HG03439 (cell line): ENCODE measurements around the gene FAM200C.
"Not testable (repeated sequence)": the region's sequence is repeated elsewhere in the genome, so short reads cannot be mapped to it uniquely, and the experiment has no call there.

Source experiments
- ATAC-seq: cut with Tn5 transposase; IDR thresholded peaks from one replicate; pipeline ENCODE4 v1.9.1; 2021; ENCODE audit warnings: mild to moderate bottlenecking, moderate library complexity; ENCODE audit not compliant: unreplicated experiment

The FAM200C gene

DNA sequence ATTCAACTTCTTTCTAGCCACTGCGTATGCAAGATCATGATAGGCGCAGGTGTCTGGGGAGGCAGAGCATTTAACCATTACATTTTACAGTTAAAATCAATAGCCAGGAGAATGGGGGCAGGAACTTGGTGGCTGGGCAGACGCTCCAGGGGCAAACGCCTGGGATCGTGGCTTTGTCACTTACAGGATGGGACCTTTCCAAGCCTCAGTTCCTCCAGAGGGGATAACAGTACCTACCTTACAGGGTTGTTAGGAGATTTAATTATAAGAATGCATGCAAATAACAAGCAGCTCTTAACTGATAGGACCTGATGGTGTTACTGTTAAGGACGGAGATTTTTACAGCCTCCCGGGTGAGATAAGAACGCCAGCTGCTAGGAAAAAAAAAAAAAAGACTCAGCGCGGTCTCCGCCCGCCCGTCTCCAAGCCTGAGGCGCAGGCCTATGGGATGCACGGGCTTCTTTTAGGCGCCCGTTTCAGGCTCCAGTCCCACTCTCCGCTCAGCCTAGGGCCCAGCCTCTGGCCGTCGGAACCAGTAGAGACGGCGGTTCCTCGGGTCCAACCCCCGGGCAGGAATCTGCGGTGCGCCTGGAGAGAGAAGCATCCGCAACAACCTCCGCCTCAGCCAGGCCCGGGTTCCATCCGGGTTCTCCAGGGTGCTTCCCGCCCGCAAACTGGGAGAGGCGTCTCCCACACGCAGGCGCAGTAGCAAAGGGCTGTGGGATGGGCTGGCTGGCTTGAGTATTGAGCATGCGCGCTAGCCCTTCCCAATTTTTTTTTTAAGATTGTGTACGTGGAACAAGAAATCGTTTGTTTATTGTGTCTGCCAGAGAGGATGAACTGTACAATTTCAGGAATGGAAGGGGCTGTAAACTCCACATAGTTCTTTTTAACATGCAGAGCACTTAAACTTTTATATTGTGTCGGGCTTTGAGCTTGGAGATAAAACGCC is at the start of gene FAM200C:
Gene FAM200C, minus strand, starts transcription at position 653 of the 952 bp plus-strand sequence. CDS start 4,564 bp downstream, outside the sequence.
- ATAC-seq: peak; percentile 89

DNA sequence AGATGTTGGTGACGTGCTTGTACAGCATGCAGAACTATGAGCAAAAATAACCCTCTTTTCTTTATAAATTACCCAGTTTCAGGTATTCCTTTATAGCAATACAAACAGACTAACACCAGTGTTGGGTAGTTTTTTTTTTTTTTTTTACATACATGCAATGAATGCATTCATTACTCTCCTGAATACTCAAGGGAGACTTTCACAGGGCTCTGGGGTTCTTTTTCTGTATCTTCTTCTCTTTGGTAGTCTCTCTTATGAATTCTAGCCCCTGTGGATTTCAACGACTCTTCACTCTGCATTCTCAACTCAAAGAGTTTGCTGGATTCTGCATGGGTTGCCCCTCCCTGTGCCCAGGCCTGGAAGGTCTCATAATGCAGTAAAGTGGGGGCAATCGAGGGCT is 49.6 kb upstream of the FAM200C start:
- ATAC-seq: no peak

DNA sequence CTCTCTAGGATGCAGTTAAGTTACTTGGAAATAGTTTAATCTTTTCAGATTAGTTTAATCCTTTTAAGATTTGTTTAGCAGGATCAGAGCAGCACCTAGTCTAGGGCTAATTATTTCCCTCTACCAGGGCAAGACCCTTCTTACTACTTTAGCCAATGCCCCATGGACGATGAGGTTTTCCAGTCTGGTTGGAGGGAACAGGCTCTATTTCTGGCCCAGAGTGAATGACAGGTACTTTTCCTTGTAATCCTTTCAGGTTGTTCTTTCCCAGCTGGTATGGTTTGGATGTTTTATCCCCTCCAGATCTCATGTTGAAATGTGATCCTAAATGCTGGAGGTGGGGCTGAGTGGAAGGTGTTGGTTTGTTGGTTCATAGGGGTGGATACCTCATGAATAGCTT is 49.0 kb upstream of the FAM200C start:
- no peak for ATAC-seq

DNA sequence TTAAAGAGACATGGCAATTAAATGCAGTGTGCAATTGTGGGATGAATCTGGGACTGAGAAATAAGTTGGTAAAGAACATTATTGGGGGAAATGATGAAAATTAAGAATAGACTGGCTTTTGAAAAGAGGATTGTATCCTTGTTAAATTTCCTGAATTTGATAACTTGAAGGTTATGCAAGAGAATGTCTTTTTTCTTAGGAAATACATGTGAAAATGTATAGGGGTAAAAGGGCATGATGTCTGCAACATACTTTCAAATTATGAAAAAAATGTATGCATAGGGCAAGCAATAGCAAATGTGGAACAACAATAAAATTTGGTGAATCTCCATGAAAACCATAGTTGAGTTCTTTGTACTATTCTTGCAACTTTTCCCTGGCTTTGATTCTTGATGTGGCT is 45.9 kb upstream of the FAM200C start:
- ATAC-seq: no peak

DNA sequence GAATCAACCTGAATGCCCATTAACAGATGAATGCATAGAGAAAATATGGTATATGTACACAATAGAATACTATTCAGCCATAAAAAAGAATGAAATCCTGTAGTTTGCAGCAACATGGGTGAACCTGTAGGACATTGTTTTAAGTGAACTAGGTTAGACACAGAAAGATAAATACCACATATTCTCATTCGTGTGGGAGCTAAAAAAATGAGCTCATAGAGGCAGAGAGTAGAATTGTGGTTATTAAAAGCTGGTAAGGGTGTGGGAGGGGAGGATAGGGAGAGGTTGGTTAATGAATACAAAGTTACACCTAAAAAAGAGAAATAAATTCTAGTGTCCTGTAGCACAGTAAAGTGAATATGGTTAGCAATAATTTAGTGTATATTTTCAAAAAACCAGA is 45.3 kb upstream of the FAM200C start:
- ATAC-seq: no peak

DNA sequence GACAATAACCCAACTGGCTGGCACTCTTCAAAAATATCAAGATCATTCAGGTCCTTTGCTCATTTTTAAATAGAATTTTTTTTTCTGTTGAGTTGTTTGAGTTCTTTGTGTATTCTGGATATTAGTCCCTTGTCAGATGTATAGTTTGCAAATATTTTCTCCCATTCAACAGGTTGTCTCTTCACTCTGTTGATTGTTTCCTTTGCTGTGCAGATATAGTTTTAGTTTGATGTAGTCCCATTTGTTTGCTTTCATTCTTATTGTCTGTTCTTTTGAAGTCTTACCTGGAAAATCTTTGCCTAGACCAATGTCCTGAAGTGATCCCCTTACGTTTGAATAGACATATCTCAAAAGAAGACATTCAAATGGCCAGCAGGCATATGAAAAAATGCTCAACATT is 44.6 kb upstream of the FAM200C start:
- no peak for ATAC-seq

- ATAC-seq: no peak
Measured at GRCh38 chr5:160442824-160443431, 43.1 kb upstream of the FAM200C start.

DNA sequence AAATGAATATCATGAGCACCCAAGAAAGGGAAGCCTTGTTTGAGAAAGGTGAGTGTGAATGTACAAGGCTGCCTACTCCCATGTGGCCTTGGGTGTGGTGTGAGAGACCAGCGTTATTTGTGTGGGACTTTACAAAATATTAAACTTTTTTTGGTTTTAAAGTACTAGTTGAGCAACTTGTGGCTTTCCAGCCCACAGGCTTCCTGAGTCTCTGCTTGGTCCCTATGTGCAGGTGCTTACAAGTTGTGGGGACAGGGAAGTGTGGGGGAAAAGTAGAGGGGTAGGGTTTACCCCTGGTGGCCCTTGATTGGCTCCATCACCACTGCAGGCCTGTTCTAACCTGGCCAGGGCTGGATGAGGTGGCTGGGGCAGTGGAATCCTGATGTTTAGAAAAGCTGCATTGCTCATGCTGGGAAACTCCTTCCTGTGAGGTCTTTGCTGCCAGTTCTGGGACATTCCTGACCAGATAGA is 41.5 kb upstream of the FAM200C start:
- ATAC-seq: no peak

DNA sequence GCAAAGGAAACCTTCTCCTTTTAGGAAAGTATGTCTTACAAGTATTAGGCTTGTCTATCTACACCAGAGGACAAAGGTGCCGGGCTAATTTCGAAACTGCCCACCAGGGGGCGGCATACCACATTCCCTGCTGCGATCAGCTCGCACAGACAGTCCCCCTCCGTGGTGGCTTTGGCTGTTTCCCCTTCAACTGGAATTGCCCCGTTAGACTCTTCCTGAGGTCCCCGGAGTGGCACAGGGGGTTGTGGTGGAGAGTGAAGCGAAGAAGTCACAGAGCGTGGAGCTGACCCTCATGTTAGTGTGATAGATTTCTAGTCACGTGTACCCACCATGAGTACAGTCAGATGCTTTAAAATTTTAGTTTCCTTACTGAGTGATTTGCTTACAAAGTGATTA is 39.3 kb upstream of the FAM200C start:
- peak; percentile 71 for ATAC-seq

- peak; percentile 43 for ATAC-seq
Measured at GRCh38 chr5:160438316-160439204, 38.7 kb upstream of the FAM200C start.

GRCh38 chr5:160437271-160437670 is 37.4 kb upstream of the FAM200C start:
- ATAC-seq: no peak

DNA sequence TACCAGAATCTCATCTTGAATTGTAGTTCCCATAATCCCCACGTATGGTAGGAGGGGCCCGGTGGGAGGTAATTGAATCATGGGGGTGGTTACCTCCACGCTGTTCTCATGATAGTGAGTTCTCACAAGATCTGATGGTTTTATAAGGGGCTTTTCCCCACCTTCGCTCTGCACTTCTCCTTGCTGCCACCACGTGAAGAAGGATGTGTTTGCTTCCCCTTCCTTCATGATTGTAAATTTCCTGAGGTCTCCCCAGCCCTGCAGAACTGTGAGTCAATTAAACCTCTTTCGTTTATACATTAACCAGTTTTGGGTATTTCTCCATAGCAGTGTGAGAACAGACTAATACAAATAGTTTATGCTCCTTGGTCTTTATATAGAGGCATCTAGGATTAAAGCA is 36.8 kb upstream of the FAM200C start:
- ATAC-seq: not testable (repeated sequence)

- ATAC-seq: no peak
Measured at GRCh38 chr5:160436017-160436416, 36.2 kb upstream of the FAM200C start.

DNA sequence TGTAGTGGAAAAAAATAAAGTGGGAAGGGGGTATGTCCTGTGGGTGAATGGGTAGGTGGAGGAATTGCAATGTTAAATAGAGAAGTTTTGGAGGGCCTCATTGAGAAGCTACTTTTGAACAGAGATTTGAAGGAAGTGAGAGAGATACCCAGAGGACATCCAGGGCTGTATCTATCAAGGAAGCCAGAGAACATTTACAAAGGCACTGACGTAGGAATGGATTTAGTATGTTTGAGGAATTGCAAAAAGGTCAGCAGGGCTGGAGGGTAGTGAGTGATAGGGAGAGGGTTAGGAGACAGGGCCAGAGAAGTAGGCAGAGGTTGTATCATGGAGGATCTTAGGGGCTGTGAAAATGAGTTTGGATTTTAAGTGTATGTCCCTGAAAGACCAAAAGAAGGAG is 35.7 kb upstream of the FAM200C start:
- no peak for ATAC-seq

DNA sequence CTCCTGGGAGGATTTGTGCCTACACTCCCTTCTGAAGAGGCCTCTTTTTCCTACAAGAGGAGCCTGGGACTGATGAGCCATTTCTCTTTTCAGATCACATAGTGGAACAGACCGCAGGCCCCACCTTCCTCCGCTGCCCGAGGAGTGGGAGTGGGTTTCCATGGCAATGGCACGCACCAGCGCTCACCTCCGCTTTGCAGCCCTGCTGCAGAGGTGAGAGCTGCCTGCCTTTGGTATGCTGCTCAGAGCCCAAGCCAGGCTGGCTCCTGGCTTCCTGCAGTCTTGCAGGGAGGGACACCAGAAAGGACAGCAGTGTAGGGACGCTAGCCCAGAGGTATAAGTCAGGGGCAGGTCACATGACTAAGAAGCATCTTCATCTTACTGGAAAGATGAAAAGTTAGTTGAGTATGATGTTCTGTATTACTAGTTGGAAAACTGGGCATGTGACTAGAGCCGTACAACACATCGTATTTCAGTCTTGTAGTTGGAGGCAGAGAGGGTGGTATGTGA is 34.2 kb upstream of the FAM200C start:
- peak; percentile 75 for ATAC-seq

- no peak for ATAC-seq
Measured at GRCh38 chr5:160432787-160433186, 32.9 kb upstream of the FAM200C start.

GRCh38 chr5:160432196-160432595 is 32.3 kb upstream of the FAM200C start:
- no peak for ATAC-seq

- no peak for ATAC-seq
Measured at GRCh38 chr5:160427607-160428006, 27.8 kb upstream of the FAM200C start.

DNA sequence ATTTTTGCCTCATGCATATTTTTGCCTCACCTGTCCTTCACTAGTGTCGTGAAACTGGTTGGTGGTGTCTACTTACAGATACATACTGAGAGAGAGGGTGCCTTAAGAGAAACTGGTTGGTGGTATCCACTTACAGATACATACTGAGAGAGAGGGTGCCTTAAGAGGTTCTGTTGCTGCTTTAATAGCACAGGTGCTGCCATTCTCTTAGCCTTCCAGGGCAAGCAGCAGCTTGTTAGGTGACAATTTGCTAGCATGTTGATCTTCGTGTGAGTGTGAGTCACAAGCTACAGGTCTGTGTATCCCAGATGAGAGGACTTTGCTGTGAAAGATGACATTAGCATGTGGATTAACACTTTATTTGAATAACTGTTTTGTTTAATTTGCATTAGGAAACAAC is 23.2 kb upstream of the FAM200C start:
- no peak for ATAC-seq

DNA sequence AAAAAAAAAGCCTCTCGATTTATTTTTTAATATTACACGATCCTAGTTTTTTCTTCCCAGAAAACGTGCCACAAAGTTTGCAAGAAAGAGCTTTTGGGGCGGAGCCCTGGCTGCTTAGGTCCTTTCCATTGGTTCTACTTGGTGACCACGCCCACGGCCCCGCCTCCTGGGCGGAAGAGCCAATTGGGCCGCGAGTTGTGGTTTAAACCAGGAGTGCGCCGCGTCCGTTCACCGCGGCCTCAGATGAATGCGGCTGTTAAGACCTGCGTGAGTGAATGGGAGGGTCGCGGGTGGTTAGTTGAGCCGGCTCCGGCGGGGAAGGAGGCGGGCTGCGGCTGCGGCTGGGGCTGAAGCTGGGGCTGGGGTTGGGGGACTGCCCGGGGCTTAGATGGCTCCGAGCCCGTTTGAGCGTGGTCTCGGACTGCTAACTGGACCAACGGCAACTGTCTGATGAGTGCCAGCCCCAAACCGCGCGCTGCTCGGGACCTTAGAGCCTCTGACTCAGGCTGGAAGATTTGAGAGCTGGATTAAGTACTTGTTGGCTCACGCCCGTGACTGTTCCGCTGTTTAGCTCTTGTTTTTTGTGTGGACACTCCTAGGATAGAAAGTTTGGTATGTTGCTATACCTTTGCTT is 21.9 kb upstream of the FAM200C start, which contains the start of gene PTTG1:
Gene PTTG1, plus strand, starts transcription at position 231 of the 634 bp plus-strand sequence. CDS start 458 bp downstream, outside the sequence.
- peak; percentile 63 for ATAC-seq
